Stimulated activated naive CD8-positive, alpha-beta T cell treated with anti-CD3 and anti-CD28 coated beads, Interleukin-15, Interleukin-2, amounts not matched to agents 100 U/mL and 50 U/mL, for 24 hours (primary cell): ENCODE data around the gene PTPN13.
"Not testable (repeated sequence)": the region's sequence is repeated elsewhere in the genome, so short reads cannot be mapped to it uniquely, and the experiment has no call there.

Source experiments
- ATAC-seq: fragments of 150-1000 bp; cut with Tn5 transposase; one replicate; pipeline ENCODE4 v1.10.0; 2021
- DNase-seq: peaks from one replicate; pipeline ENCODE4 v3.0.0; 2021

The PTPN13 gene

GRCh38 chr4:86652332-86652932, 58.3 kb downstream of the PTPN13 start:
- ATAC-seq (no peak), DNase-seq (no peak)

DNA sequence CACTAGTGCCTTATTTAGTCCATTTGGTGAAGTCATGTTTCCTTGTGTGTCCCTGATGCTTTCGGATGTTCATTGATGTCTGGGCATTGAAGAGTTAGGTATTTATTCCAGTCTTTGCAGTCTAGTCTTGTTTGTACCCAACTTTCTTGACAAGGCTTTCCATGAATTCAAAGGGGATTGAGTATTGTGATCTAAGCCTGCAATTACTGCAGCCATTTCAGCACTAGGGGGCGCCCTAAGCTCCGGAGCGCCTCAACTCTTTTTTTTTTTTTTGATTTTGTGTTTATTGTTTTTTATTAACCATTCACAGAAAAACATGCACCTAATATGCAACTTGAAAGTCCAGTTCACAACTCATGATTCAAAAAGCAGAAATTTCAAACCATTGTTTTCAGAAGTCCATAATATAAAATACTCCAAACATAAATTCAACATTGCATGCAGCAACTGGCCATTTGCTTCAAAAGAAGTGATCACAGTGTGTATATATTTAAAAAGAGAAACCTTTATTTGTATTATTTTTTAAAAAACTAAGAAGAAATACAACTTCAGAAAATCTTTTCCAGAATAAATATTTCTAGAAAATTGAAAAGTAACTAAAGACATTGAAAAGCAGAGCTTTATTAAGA, 59.2 kb downstream of the PTPN13 start:
- DNase-seq (peak; percentile 32), ATAC-seq (no peak)

DNA sequence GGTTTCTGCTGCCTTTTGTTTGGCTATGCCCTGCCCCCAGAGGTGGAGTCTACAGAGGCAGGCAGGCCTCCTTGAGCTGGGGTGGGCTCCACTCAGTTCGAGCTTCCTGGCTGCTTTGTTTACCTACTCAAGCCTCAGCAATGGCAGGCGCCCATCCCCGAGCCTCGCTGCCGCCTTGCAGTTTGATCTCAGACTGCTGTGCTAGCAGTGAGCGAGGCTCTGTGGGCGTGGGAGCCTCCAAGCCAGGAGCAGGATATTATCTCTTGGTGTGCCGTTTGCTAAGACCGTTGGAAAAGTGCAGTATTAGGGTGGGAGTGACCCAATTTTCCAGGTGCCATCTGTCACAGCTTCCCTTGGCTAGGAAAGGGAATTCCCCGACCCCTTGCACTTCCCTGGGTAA, 62.7 kb downstream of the PTPN13 start:
- DNase-seq, ATAC-seq: not testable (repeated sequence)

GRCh38 chr4:86657382-86657781, 63.3 kb downstream of the PTPN13 start:
- ATAC-seq: no peak
- DNase-seq: no peak

DNA sequence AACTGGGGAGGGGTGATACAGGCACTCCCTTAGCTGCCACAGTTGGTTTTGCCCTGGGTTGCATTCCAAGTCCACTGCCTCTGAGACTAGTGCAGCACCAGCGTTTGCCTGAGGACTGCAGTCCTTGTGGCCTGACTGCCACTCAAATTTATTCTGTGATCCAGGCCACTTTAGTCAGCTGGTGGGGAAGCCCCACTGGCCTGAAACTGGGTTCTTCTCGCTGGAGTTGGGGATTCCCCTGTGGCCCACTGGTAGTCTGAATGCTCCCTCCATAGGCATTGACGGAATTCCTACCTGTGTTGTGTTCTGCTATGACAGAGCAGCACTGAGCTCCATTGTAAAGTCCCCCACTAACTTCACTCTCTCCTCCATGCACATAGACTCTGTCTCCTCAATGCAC, 63.8 kb downstream of the PTPN13 start:
- DNase-seq: no peak
- no peak for ATAC-seq

- DNase-seq (no peak), ATAC-seq (no peak)
These were observed 66.3 kb downstream of the PTPN13 start for GRCh38 chr4:86660401-86660800.

- no peak for DNase-seq
- no peak for ATAC-seq
These were observed 66.9 kb downstream of the PTPN13 start for GRCh38 chr4:86661006-86661405.

- no peak for DNase-seq
- ATAC-seq: no peak
These were observed 67.3 kb downstream of the PTPN13 start for GRCh38 chr4:86661418-86661817.

GRCh38 chr4:86664959-86665358, 70.8 kb downstream of the PTPN13 start:
- DNase-seq (no peak), ATAC-seq (no peak)

DNA sequence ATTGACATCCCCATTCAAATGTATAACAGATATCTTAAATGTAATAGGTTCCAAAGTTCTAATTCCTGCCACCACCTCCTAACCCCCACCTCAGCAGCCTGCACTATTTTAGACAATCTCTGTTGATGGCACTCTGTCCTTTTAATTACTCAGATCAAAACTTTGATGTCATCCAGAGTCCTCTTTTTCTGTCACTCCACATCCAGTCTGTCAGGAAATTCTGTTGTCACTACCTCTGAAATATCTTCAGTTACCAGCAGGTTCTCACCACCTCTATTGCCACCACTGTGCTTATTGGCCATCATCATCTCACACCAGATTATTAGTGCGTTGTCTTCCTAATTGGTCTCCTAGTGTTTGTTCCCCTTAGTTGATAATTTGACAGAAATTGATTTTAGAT, 76.2 kb downstream of the PTPN13 start:
- ATAC-seq: no peak
- no peak for DNase-seq

DNA sequence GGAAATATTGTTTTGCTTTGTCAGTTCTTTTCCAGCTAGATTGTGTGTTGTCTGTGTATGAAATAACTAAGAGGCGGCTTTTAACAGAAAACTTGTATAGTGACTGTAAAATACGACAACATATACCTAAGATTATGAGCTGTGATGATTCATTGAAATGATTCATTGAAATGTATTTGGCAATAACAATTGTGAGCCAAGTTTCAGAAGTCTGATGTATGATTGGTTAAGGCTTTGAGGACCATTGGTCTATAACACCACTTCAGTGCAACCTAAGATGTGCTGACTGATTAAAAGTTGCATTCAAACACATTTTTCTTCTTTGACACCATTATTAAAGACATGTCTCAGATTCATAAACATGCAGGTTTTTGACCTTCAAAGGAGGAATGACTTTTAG, 76.6 kb downstream of the PTPN13 start:
- no peak for DNase-seq
- no peak for ATAC-seq

DNA sequence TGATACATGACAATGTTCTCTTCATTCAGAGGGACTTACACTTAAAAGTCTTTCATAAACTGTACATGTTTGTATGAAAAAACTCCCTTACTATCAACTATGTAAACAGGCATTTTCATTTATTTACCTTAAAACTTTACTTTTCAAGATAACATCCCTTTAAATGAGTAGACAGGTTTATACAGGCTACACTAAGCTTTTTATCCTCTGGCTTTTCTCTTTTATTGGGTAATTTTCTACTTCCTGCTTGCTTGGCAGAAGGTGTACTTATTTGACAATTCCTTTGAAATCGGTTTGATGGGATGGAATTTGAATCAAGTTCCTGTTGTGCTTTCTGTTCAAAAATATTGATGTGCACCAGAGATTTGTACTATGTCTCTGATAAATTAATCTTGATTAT, 81.4 kb downstream of the PTPN13 start:
- DNase-seq (no peak), ATAC-seq (no peak)

DNA sequence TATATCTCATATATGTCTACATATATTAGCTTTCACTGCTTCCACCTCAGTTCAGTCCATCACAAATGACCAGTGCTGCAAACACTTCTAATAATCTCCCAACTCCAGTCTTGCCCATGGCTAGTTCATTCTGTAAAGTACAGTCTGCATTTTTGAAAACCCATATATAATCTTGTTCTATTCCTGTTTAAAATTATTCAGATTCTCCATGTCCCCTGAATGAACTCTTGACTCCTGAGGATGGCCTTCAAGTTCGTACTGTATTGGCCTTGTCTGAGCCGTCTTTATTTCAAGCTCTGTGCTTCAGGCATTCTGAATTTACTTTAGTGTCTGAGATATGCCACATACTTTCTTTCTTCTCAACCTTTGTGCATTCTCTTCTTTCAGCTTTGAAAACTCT, 84.7 kb downstream of the PTPN13 start:
- no peak for DNase-seq
- no peak for ATAC-seq

GRCh38 chr4:86679441-86679840, 85.3 kb downstream of the PTPN13 start:
- DNase-seq: no peak
- no peak for ATAC-seq

DNA sequence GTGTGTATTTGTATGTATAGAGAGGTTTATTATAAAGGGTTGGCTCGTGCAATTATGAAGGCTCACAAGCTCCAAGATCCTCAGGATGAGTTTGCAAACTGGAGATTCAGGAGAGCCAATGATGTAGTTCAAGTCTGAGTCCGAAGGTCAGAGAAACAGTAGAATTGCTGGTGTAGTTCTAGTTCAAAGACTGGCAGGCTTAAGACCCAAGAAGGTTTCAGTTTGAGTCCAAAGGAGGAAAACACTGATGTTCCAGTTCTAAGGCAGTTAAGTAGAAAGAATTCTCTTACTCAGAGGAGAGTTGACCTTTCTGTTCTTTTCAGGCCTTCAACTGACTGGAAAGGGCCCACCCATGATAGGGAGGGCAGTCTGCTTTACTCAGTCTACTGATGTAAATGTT, 89.1 kb downstream of the PTPN13 start:
- ATAC-seq (no peak), DNase-seq (no peak)

- ATAC-seq: no peak
- no peak for DNase-seq
These were observed 89.9 kb downstream of the PTPN13 start for GRCh38 chr4:86683983-86684382.

GRCh38 chr4:86685401-86685800, 91.3 kb downstream of the PTPN13 start:
- DNase-seq: no peak
- no peak for ATAC-seq

DNA sequence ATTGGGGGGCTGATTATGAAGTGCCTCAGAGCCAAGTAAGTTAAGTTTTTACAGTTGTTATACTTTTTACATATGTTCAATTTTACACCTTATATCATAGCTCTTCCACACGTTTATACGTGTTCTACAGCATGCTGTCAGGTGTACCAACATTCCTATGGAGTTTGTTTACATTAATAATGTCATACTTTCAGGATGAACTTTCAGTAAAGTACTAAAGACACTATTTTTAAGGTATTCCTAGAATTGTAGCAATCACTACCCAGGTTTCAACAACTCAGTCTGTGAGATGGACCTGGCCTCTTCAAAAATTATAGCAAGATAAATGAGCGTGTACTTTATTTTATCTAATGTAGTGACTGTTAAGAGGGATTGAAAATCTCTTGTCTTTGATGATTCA, 92.6 kb downstream of the PTPN13 start:
- ATAC-seq (no peak), DNase-seq (no peak)

DNA sequence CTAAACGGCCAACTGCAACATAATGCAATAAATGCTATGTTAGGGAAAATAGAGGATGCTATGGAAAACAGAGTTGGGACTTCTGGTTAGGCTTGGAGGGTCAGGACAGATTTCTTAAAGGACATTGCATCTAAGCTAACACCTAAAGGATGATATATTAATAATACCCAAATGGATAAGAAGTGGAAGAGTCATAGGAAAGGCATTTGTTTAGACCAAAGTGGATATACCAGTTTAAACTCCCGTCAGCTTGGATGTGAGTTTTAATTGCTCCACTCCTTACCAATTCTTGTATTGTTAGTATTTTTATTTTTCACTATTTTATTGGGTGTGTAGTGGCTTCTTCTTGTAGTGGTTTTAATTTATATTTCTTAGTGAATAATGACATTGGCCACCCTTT, 93.9 kb downstream of the PTPN13 start:
- ATAC-seq (no peak), DNase-seq (no peak)

DNA sequence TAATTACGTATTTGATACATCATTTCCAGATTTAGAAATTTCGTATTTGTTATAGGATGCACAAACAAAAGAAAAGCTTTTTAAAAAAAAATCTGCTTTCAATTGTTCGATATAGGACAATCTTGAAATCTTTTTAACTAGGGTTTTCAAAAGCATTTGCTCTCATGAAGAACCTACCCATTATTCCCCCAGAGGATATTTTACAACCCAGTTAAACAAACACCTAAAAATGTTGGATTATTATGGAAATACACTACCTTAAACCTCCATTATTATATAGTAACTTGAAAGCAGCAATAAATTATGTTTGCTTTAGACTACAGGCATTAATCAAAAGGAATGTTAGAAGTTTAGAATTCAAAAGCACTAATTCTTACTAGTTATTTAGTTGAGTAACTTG, 110.5 kb downstream of the PTPN13 start:
- DNase-seq (no peak), ATAC-seq (no peak)

DNA sequence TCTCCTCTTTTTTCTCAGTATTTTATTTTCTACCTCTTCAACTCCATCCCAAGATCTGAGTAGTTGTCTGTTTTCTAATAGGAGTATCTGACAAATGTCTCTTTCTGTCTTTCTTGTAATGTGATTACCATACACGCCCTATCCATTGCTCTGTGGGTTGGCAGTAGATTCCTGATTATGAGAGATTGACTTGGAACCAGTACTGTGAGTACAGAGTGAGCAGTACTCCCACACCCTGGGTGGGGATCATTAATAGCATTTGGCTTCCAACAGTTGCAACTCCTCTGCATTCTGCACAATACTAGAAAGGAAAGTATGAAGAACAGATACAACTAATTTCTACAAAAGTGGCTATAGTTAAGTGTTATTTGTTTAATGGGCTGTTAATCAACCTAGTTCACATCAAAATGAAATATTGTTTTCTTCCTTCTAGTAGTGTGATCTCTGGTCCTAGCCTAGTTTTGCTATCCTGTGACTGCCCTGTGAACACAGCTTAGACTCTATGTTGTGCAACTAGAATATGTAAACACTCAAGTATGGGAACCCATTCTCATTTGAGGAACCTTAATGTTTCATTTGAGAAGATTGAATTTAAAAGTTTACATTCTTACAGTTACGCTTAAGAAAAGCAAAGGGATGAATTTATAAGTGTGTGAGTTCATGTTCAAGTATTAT, 112.9 kb downstream of the PTPN13 start:
- ATAC-seq: no peak
- no peak for DNase-seq

GRCh38 chr4:86717651-86718050, 123.5 kb downstream of the PTPN13 start:
- ATAC-seq: no peak

GRCh38 chr4:86718152-86718551, 124.0 kb downstream of the PTPN13 start:
- no peak for ATAC-seq
- DNase-seq: no peak

More at GRCh38 chr4:86717651-86718050, 123.5 kb downstream of the PTPN13 start:
- no peak for DNase-seq

GRCh38 chr4:86719149-86719548, 125.0 kb downstream of the PTPN13 start:
- ATAC-seq: not testable (repeated sequence)

More at GRCh38 chr4:86719149-86719548, 125.0 kb downstream of the PTPN13 start:
- DNase-seq: not testable (repeated sequence)
